NK-92 treated with Interleukin-12 subunit alpha and Interleukin-12 subunit beta, amount 100 ng/mL, for 24 hours (cell line): ENCODE results near the gene NADSYN1.

Experiments
- DNase-seq: peaks from one replicate; lab custom pipeline; 2025; lab: John Stamatoyannopoulos, UW

Gene NADSYN1

GRCh38 chr11:71451596-71452198 lies 1.3 kb upstream of the NADSYN1 start:
- no peak for DNase-seq

- no peak for DNase-seq
These were observed 585 bp upstream of the NADSYN1 start for GRCh38 chr11:71452199-71453036.

DNA sequence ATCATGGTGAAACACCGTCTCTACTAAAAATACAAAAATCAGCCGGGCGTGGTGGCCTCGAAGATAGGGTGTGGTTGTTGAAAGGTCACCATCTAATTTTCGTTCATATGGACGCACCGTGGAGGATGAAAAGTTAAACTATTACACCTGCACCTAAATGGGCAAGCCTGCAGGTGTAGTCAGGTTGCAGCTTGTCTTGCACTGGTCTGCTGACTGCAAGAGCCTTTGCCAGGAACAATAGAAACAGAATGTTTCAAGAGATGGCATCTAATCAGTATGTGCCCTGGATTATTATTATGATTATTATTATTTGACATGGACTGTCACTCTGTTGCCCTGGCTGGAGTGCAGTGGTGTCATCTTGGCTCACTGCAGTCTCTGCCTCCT lies 908 bp downstream of the NADSYN1 start:
- no peak for DNase-seq

DNA sequence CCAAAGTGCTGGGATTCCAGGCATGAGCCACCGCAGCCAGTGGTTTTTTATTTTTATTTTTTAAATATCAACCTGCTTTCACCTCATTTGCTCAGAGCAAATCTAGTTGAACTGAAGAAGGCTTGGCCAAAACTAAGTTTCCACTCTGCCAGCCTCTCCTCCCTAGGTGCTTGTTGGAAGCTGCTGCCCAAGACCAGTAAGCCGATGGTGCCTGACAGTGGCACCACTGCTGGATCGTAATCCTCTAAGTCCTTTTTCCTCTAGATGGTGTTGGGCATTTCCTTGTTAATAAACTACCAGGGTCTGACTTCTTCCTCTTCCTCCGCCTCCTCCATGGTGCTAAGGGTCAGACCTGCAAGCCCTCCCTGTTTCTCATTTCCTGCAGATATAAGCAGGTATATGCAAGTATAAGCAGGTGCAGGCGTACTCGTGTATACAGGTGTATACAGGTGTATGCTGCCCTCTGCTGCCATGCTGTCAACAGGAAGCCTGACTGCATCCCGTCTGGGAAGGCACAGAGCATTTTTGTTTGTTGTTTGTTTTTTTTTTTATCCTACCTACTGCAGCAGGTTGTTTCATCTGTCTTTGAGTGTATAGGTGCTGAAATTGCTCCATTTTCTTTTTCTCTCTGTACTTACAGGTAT lies 1.6 kb downstream of the NADSYN1 start:
- no peak for DNase-seq

- DNase-seq, result no peak
These were observed 3.3 kb downstream of the NADSYN1 start for GRCh38 chr11:71456294-71456693.

DNA sequence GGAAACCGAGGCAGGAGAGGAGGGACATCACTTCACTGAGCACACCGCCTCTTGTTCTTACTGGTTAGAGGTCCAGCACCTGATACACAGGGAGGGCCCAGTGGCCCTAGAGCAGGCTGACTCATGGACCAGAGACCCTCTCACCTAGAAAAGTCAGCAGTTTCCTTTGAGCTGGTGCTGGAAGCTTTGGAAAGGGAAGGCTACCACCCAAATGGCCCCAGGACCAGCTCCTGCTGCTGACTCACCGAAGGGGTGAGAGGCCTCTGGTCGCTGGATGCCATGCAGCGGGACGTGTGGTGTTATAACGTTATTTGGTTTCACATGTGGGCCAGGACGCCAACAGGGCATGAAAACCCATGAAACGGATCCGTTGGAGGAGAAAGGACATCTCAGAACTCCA lies 3.8 kb downstream of the NADSYN1 start:
- no peak for DNase-seq

DNA sequence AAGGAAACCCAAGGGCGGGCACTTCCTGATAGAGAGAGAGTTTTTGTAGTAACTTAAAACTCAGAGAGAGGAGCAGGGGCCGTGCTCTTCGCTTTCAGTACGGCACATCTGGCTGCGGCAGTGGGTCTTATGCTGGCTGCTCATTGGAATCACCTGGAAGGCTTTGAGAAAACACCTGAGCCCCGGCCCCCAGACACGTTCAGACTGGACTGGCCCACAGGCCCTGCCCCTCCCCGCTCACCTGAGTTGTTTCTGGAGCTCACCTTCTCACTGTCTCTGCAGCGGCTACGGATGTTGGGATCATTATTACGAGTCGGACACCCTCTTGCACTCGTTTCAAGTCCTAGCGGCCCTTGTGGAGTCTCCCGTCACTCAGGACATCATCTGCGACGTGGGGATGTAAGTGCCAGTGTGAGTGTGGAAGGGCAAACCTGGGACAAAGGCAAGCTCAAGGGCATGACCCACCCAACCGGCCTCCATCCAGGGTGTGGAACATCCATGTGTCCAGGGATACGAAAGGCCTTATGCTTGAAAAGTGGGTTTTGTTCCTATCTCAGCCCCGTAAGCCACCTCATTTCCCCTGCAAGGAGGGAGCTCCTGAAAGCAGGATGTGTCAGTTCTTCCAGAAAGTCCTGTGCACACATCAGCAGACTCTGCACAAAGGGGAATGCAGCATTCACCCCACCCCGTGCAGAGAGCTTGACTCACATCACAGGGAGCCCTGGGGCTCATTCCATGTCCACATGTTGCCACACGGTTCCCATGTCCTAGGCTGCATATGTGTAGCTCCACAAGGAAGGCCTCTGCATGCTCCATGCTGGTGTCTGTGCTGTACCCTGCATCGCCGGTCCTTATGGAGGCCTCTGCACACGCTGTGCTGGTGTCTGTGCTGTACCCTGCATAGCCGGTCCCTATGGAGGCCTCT lies 5.4 kb downstream of the NADSYN1 start:
- no peak for DNase-seq

DNA sequence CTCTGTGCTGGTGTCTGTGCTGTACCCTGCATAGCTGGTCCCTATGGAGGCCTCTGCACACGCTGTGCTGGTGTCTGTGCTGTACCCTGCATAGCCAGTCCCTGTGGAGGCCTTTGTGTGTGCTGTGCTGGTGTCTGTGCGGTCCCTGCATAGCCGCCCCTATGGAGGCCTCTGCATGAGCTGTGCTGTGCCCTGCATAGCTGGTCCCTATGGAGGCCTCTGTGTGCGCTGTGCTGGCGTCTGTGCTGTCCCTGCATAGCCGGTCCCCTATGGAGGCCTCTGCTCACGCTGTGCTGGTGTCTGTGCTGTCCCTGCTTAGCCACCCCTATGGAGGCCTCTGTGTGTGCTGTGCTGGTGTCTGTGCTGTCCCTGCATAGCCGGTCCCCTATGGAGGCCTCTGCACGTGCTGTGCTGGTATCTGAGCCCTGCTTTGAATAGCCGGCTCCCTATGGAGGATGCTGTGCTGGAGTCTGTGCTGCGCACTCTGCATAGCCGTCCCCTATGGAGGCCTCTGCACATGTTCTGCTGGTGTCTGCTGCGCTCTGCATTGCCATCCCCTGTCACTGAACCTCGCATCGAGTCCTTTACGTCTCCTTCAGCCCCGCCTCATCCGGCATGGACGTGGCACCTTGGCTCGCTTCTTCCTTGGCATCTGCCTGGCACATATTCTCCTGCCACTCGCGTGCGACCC lies 6.2 kb downstream of the NADSYN1 start:
- no peak for DNase-seq

- DNase-seq, result no peak
These were observed 6.8 kb downstream of the NADSYN1 start for GRCh38 chr11:71459767-71460320.

DNA sequence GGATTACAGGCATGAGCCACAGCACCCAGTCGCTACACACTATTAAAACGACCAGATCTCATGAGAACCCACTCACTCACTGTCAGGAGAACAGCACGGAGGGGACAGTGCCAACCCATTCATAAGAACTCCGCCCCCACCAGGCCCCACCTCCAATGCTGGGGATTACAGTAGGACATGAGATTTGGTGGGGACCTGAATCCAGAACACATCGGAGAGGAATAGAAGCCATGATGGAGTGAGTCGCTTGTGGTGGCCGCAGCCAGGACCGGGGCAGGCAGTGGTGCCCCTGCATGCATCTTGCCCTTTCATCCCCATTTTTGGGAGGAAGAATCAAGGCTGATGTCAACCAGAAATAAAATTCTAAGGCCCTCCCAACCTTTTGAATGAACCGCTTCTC lies 8.7 kb downstream of the NADSYN1 start:
- no peak for DNase-seq

- DNase-seq, result no peak
These were observed 9.7 kb downstream of the NADSYN1 start for GRCh38 chr11:71462726-71463125.

DNA sequence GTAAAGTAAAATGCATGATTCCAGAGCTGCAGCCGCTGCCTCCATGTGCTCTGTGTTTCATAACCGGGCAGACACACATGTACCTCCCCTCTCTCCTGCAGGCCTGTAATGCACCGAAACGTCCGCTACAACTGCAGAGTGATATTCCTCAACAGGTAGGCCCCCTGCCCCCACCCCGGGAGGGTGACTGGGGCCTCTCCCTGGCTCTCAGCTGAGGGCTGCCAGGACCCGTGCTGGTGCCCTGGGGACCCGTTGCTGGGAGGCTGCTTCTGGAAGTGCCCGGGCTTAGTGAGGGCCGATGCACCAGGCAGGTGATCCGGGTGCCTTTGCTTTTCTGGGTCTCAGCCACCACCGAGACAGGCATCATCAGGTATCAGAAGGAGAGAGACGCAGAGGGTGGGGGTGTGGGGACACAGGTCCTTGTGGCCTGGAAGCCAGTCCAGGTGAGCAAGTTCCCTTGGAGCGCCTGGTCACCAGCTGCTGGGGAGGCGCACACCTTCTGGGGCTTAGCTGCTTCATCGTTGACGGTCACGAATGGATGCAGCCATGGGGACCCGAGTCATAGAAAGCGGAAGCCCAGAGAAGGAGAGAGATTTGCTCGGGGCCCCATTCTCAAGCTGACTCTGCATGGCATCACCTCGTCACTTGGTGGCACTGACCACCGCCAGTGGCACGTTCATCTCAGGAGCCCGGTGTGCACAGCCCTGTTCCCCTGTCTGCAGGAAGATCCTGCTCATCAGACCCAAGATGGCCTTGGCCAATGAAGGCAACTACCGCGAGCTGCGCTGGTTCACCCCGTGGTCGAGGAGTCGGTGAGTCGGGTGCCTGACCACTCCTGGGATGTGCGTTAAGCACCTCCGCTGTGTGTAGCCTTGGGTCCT lies 10.6 kb downstream of the NADSYN1 start:
- DNase-seq, result no peak

- DNase-seq, result no peak
These were observed 12.1 kb downstream of the NADSYN1 start for GRCh38 chr11:71465054-71465453.

DNA sequence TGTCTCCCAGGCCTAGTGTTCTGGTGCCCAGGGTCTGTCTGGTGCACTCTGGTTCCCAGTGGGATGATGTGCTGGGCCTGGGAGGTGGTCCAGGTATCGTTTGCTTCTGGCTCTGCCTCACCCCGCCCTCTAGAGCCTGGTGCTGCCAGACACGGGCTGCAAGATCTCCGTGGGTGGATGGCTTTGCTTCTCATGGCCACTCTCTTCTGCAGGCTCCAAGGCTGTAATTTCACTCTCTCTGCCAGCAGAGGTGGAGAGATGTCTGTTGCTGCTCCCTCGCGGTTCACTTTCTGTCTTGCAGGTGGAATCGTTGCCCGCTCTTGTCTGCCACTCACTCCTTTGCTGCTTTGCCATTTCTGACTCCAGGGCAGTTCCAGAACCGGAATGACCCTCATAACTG lies 13.4 kb downstream of the NADSYN1 start:
- no peak for DNase-seq

GRCh38 chr11:71467164-71467563 lies 14.2 kb downstream of the NADSYN1 start:
- DNase-seq, result no peak

GRCh38 chr11:71470946-71471345 lies 17.9 kb downstream of the NADSYN1 start:
- DNase-seq, result no peak

- DNase-seq, result no peak
These were observed 19.4 kb downstream of the NADSYN1 start for GRCh38 chr11:71472357-71472885.

GRCh38 chr11:71472941-71473792 lies 20.2 kb downstream of the NADSYN1 start:
- DNase-seq, result no peak

DNA sequence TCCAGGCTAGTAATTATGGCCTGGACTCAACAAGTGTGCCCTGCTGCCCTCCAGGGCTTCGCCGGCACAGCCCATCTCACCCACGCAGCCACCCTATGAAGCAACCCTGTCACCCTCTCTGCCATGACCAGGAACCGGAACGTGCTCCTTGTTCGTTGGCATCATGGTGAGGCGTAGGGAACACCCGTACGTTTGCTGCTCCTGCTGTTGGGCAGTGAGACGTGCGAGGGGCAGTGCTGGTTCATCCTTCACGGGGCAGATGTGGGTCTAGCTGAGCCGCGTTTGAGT lies 20.7 kb downstream of the NADSYN1 start:
- no peak for DNase-seq
